ENCODE measurements around the gene NUP133.

- TF ChIP-seq, protein P1, sequence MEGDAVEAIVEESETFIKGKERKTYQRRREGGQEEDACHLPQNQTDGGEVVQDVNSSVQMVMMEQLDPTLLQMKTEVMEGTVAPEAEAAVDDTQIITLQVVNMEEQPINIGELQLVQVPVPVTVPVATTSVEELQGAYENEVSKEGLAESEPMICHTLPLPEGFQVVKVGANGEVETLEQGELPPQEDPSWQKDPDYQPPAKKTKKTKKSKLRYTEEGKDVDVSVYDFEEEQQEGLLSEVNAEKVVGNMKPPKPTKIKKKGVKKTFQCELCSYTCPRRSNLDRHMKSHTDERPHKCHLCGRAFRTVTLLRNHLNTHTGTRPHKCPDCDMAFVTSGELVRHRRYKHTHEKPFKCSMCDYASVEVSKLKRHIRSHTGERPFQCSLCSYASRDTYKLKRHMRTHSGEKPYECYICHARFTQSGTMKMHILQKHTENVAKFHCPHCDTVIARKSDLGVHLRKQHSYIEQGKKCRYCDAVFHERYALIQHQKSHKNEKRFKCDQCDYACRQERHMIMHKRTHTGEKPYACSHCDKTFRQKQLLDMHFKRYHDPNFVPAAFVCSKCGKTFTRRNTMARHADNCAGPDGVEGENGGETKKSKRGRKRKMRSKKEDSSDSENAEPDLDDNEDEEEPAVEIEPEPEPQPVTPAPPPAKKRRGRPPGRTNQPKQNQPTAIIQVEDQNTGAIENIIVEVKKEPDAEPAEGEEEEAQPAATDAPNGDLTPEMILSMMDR (IDR thresholded peaks at IDR 0.05 in 8 of 11, conservative IDR thresholded peaks at IDR 0.05 in 3 of 11) = no peak
- TF ChIP-seq POLR2AphosphoS5 (IDR thresholded peaks at IDR 0.05) = no peak
These were observed 71.9 kb downstream of the NUP133 start for GRCh38 chr1:229436201-229436600.
